GM23338 (cell line): ENCODE results near the gene NDUFAF8. TPM values are rescaled to one million over a fixed set of nuclear protein-coding genes. Genes with fewer than 3 reads are reported as not detected.

ENCODE experiments used
- ATAC-seq: fragments of 200-7000 bp; cut with Tn5 transposase; 3 replicates; pipeline ENCODE4 v1.9.1; 2020
- DNase-seq: peaks from one replicate; pipeline ENCODE4 v3.0.0-alpha.2; 2015; ENCODE audit warnings: low spot score
- H2AFZ ChIP-seq: fragments of 200-600 bp; sonication (generic); 2 replicates; pipeline ENCODE4 v1.8.0; 2016; ENCODE audit warnings: antibody characterized with exemption, mild to moderate bottlenecking, moderate library complexity
- H3F3A ChIP-seq: fragments of 200-600 bp; sonication (generic); replicated peaks from 2 replicates; pipeline ENCODE4 v1.8.0; 2017; ENCODE audit warnings: antibody characterized with exemption, mixed run types, low read depth
- H3K27ac ChIP-seq: fragments of 200-600 bp; sonication (generic); 2 replicates; pipeline ENCODE4 v1.6.1; 2016; ENCODE audit warnings: low read depth
- H3K27me3 ChIP-seq: fragments of 200-600 bp; sonication (generic); 2 replicates; pipeline ENCODE4 v1.8.0; 2016; ENCODE audit warnings: mild to moderate bottlenecking, mixed run types, moderate library complexity; ENCODE audit not compliant: insufficient read depth
- H3K36me3 ChIP-seq: fragments of 200-600 bp; sonication (generic); 2 replicates; pipeline ENCODE4 v1.8.0; 2016; ENCODE audit warnings: mild to moderate bottlenecking; ENCODE audit not compliant: insufficient read depth
- H3K4me1 ChIP-seq: fragments of 200-600 bp; sonication (generic); 2 replicates; pipeline ENCODE4 v1.8.0; 2016; ENCODE audit warnings: mild to moderate bottlenecking, moderate library complexity; ENCODE audit not compliant: insufficient read depth
- H3K4me2 ChIP-seq: fragments of 200-600 bp; sonication (generic); 2 replicates; pipeline ENCODE4 v1.7.1; 2017; ENCODE audit warnings: mixed run types
- H3K4me3 ChIP-seq: fragments of 200-600 bp; sonication (generic); 2 replicates; pipeline ENCODE4 v1.6.1; 2016; ENCODE audit warnings: mixed run types
- H3K79me2 ChIP-seq: fragments of 200-600 bp; sonication (generic); replicated peaks from 2 replicates; pipeline ENCODE4 v1.8.0; 2017; ENCODE audit warnings: mild to moderate bottlenecking; ENCODE audit not compliant: insufficient read depth
- H3K9me2 ChIP-seq: fragments of 200-600 bp; sonication (generic); 2 replicates; pipeline ENCODE4 v1.8.0; 2017; ENCODE audit not compliant: insufficient read depth
- H4K20me1 ChIP-seq: fragments of 200-600 bp; sonication (generic); replicated peaks from 2 replicates; pipeline ENCODE4 v1.8.0; 2017; ENCODE audit warnings: mild to moderate bottlenecking; ENCODE audit not compliant: insufficient read depth
- H3K27ac Mint-ChIP-seq: 2 replicates; pipeline ENCODE4 v1.8.0; 2020; ENCODE audit warnings: inconsistent platforms, mild to moderate bottlenecking, moderate library complexity, mixed read lengths
- H3K27me3 Mint-ChIP-seq: 3 replicates; pipeline ENCODE4 v1.8.0; 2022; ENCODE audit warnings: low read depth, mild to moderate bottlenecking, moderate library complexity, mixed read lengths, inconsistent platforms; ENCODE audit not compliant: insufficient read depth, poor library complexity
- H3K36me3 Mint-ChIP-seq: 3 replicates; pipeline ENCODE4 v1.8.0; 2021; ENCODE audit warnings: low read depth, mild to moderate bottlenecking, inconsistent platforms, moderate library complexity, mixed read lengths
- H3K4me1 Mint-ChIP-seq: 3 replicates; pipeline ENCODE4 v1.8.0; 2020; ENCODE audit warnings: mild to moderate bottlenecking, inconsistent platforms, mixed read lengths
- H3K4me3 Mint-ChIP-seq: 3 replicates; pipeline ENCODE4 v1.8.0; 2021; ENCODE audit warnings: moderate library complexity, mild to moderate bottlenecking, inconsistent platforms, mixed read lengths
- H3K9me3 Mint-ChIP-seq: 3 replicates; pipeline ENCODE4 v1.8.0; 2020; ENCODE audit warnings: moderate library complexity, mild to moderate bottlenecking, inconsistent platforms, mixed read lengths
- CREB1 ChIP-seq: fragments of 250-450 bp; sonication (Bioruptor Pico); IDR thresholded peaks from 2 replicates; pipeline ENCODE4 v1.5.0; 2020; ENCODE audit warnings: low read depth, mild to moderate bottlenecking, moderate library complexity
- CTCF ChIP-seq, 2 experiments: fragments of 200-600 bp in 1 of 2; sonication (generic) in 1 of 2; conservative IDR thresholded peaks; 2 replicates each; pipeline versions ENCODE4 v1.5.1 to v1.6.1; 2016 to 2017; ENCODE audit warnings: antibody characterized with exemption in 2 of 2, low read depth in 2 of 2, mild to moderate bottlenecking in 2 of 2, moderate library complexity in 1 of 2
- ETS1 ChIP-seq: IDR thresholded peaks from 2 replicates; pipeline ENCODE4 v1.6.1; 2016; ENCODE audit warnings: antibody characterized with exemption
- EZH2phosphoT487 ChIP-seq: fragments of 200-600 bp; sonication (generic); IDR thresholded peaks from one replicate; pipeline ENCODE4 v1.8.1; 2018; ENCODE audit warnings: antibody characterized with exemption; ENCODE audit not compliant: unreplicated experiment
- JUNB ChIP-seq: IDR thresholded peaks from one replicate; pipeline ENCODE4 v1.6.1; 2016; ENCODE audit warnings: antibody characterized with exemption; ENCODE audit not compliant: unreplicated experiment
- NANOG ChIP-seq: IDR thresholded peaks from 2 replicates; pipeline ENCODE4 v1.6.1; 2016; ENCODE audit warnings: antibody characterized with exemption, borderline replicate concordance
- POLR2AphosphoS5 ChIP-seq: IDR thresholded peaks from 2 replicates; pipeline ENCODE4 v1.6.1; 2016; ENCODE audit warnings: antibody characterized with exemption, low read depth
- ZNF114 ChIP-seq: fragments of 250-450 bp; sonication (Bioruptor Pico); IDR thresholded peaks from 2 replicates; pipeline ENCODE4 v1.5.0; 2020; ENCODE audit warnings: mild to moderate bottlenecking, moderate library complexity
- ZNF462 ChIP-seq: fragments of 250-450 bp; sonication (Bioruptor Pico); IDR thresholded peaks from 2 replicates; pipeline ENCODE4 v1.5.0; 2020; ENCODE audit warnings: mild to moderate bottlenecking, moderate library complexity
- polyA plus RNA-seq: library from polyadenylated mRNA; unstranded; fragments of >200 nt; fragmentation: Nextera tagmentation; extraction: Ambion mirVana; gene quantifications from 2 replicates; pipeline ENCODE4 v1.2.1, GENCODE V29; 2016
- total RNA-seq: library from RNA; depleted of rRNA; stranded (reverse); fragments of >200 nt; shearing (Covaris generic); gene quantifications from 2 replicates; pipeline ENCODE4 v1.2.3, GENCODE V29; 2014

The NDUFAF8 gene
- total and polyA plus RNA-seq, 2 experiments from 2014 or later, result 21.5 to 156 TPM

GRCh38 chr17:81206166-81206565 lies 33.0 kb upstream of the NDUFAF8 start:
- Histone ChIP-seq H2AFZ (no peak overlapping the region), H3K4me1 (no peaks in the 10 kb centered on the region), H3K27me3 (no peaks in the 10 kb centered on the region), H3K4me2 (no peak overlapping the region), H3K79me2 (no peaks in the 10 kb centered on the region; the same call in 1 of the 2 replicates), H3K9me2 (no peaks in the 10 kb centered on the region), H4K20me1 (no peaks in the 10 kb centered on the region), H3K27ac (no peak overlapping the region), H3K36me3 (no peaks in the 10 kb centered on the region), H3F3A (no peaks in the 10 kb centered on the region; the same call in 1 of the 2 replicates), H3K4me3 (no peak overlapping the region)
- H3K9me3 Mint-ChIP-seq, result no peaks in the 10 kb centered on the region; the same call in 2 of the 3 replicates
- ATAC-seq (no peak), DNase-seq (no peak)
- no peak for TF ChIP-seq ZNF114 (CRISPR knock-in tag)
- TF ChIP-seq ETS1, result no peak
- TF ChIP-seq EZH2phosphoT487, result no peak
- no peak for TF ChIP-seq ZNF462 (CRISPR knock-in tag)
- TF ChIP-seq POLR2AphosphoS5, result no peak
- TF ChIP-seq JUNB, result no peak
- TF ChIP-seq CTCF (conservative IDR thresholded peaks at IDR 0.05; ENCODE audit: low read depth in 2 of 2), result no peak
- TF ChIP-seq NANOG, result no peak
- TF ChIP-seq CREB1 (CRISPR knock-in tag), result no peak
- H3K4me3 Mint-ChIP-seq, result no peak overlapping the region
- peaks cover 4% of the 10 kb centered on the region for H3K36me3 Mint-ChIP-seq
- H3K4me1 Mint-ChIP-seq, result no peaks in the 10 kb centered on the region
- H3K27ac Mint-ChIP-seq, result no peak overlapping the region
- H3K27me3 Mint-ChIP-seq, result peaks cover 5% of the 10 kb centered on the region
